Stimulated activated CD4-positive, alpha-beta T cell treated with anti-CD3 and anti-CD28 coated beads, TNF-alpha, amount 100 ng/mL, for 1 hour (primary cell): ENCODE data around the gene DEFB108B.
A peak's percentile ranks its signal among the peaks of the same experiment; 100 is the strongest.
"Not testable (repeated sequence)": the region's sequence is repeated elsewhere in the genome, so short reads cannot be mapped to it uniquely, and the experiment has no call there.

Source experiments
- DNase-seq, 3 donors: peaks; one replicate each; pipeline ENCODE4 v3.0.0-alpha.2; 2020; ENCODE audit warnings: low read depth in 3 of 3, low spot score in 1 of 3

The DEFB108B gene

GRCh38 chr11:71813481-71814355, 19.3 kb upstream of the DEFB108B start:
- peak; percentile 58 to 65 (median 64) for DNase-seq

DNA sequence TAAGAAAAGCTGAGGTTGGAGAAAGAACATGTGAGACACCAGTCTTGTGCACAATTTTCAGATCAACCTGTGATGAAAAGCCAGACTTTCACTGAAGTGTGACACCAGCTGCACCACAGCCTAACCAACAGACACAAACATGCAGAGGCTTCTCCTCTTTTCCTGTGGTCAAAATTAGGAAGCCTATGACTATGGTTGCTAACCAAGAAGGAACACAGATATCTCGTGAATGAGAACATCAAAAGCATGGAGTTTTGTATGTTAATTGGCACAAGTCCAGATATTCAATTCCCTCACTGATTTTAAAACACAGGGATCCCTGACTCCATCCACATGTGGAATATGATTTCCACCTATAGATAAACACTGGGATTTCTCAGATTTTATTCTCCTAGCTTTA, 11.5 kb upstream of the DEFB108B start:
- DNase-seq = not testable (repeated sequence)

- DNase-seq = not testable (repeated sequence)
These were observed 3.8 kb upstream of the DEFB108B start for GRCh38 chr11:71829247-71829646.

DNA sequence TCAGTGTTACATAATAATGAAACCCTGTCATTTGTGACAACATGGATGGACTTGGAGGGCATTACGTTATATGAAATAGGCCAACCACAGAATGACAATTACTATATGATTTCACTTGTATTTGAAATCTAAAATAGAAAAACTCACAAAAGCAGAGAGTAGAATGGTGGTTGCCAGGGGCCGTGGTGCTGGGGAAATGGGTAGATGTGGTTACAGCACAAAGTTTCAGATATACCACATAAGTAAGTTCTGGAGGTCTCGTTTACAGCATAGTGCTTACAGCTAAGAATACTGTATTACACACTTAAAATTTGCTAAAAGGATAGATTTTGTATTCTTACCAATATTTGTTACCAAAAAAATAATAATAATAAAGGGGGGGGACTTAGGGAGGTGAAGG, 3.3 kb upstream of the DEFB108B start:
- not testable (repeated sequence) for DNase-seq

GRCh38 chr11:71842720-71843119, 9.7 kb downstream of the DEFB108B start:
- not testable (repeated sequence) for DNase-seq

GRCh38 chr11:71843355-71843754, 10.4 kb downstream of the DEFB108B start:
- DNase-seq = not testable (repeated sequence)

GRCh38 chr11:71843858-71844257, 10.9 kb downstream of the DEFB108B start:
- no peak for DNase-seq

GRCh38 chr11:71853895-71854294, 20.9 kb downstream of the DEFB108B start:
- not testable (repeated sequence) for DNase-seq

DNA sequence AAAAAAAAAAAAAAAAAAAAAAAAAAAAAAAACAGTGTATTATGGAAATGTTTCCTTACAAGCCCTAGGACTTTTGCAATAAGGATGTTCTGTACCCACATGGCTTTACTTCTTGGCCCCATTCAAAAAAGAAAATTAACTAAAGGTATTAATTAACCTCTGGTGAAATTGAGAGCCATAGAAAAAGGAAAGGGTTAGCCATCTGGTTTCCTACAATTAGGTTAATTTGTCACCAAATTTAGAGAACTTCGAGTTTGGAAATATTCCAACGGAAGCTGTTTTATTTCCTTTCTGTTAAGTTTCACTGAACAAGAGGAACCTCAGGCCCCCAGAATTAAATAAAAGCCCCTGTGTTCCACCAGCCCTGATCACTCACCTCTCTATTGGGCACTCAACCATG, 22.9 kb downstream of the DEFB108B start:
- DNase-seq = not testable (repeated sequence)

- not testable (repeated sequence) for DNase-seq
These were observed 27.8 kb downstream of the DEFB108B start for GRCh38 chr11:71860835-71861234.

- DNase-seq = not testable (repeated sequence)
These were observed 31.1 kb downstream of the DEFB108B start for GRCh38 chr11:71863978-71864627.

DNA sequence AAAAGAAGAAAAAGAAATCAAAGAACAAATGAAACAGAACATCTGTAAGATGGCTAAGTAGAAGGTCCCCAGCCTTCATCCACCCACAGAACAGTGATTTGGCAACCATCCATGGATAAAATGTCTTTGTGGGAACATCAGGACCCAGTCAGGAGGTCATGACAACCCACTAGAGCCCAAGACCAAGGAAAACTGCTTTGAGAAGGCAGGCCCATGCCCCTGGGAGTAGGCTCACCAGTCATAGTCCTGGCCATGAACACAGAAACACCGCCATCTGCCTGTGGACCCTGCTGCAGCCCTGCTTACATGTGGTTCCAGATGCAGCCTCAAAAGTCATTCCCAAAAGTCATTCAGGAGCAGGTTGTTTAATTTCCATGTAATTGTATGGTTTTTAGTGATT, 34.2 kb downstream of the DEFB108B start:
- DNase-seq = not testable (repeated sequence)

DNA sequence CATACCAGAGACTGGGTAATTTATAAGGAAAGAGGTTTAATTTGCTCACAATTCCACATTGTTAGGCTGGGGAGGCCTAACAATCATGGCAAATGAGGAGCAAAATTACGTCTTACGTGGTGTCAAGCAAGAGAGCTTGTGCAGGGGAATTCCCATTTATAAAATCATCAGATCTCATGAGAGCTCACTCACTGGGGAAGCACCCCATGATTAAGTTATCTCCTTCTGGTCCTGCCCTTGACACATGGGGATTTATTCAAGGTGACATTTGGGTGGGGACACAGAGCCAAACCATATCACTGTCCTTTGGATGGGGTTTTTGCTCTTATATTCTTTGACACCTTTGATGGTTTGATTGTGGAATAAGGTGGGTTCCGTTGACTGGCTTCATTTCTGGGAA, 36.9 kb downstream of the DEFB108B start:
- DNase-seq = not testable (repeated sequence)

DNA sequence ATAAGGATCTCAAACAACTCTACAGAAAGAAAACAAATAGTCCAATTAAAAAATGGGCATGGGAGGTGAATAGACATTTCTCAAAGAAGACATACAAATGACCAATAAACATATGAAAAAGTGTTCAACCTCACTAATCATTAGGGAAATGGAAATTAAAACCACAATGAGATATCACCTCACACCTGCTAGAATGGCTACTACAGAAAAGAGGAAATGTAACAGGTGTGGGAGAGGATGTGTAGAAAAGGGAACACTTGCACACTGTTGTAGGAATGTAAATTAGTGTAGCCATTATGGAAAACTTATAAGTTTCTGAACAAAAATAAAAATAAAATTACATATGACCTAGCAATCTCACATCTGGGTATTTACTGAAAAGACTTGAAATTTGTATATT, 37.7 kb downstream of the DEFB108B start:
- not testable (repeated sequence) for DNase-seq

DNA sequence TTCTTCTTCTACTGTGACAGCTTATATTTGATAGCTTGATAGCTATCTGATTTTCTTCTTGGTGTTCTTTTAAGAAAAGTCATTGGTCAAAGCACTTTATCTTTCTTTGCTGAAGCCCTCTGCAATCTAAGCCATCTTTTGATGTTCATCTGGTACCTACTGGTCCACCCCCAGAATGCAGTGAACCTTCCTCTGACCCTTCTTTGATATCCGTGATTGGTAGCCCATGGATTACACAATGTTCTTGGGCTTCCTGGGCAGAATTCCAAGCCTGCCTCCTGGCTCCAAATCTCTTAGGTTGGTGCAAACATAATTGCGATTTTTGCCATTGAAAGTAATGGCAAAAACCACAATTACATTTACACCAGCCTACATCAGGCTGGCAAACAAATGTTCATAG, 43.3 kb downstream of the DEFB108B start:
- not testable (repeated sequence) for DNase-seq

DNA sequence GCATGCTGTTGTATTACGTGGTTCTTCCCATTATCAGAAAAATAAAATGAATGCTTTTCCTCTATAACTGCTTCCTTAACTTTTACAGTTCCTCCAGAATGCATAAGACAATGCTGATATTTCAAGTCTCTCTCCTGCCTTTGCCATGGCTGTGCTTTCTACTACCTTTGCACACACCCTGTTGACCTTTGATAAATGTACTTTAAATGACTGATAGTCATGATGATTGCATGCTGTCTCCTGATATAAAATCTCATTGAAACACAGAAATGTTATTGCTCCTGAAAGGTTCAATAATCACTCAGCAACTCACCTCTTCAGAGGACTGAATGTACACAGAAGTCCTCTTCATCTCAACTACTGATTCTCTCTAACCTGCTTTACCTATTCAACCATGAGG, 45.1 kb downstream of the DEFB108B start, which contains the start of gene DEFB131B:
DEFB131B (plus strand) TSS at position 395 of the 400 bp plus-strand sequence; CDS start at position 395, 0 bp downstream.
- not testable (repeated sequence) for DNase-seq

GRCh38 chr11:71885806-71886205, 52.8 kb downstream of the DEFB108B start:
- DNase-seq = not testable (repeated sequence)
